ENCODE results near the gene KDM2B. TPM values are rescaled to one million over a fixed set of nuclear protein-coding genes. Genes with fewer than 3 reads are reported as not detected.
A peak's percentile ranks its signal among the peaks of the same experiment; 100 is the strongest.

The KDM2B gene
- 18.8 and 22.7 TPM in 2 replicates for total RNA-seq
- 13.6 and 18.9 TPM in 2 replicates for polyA plus RNA-seq

DNA sequence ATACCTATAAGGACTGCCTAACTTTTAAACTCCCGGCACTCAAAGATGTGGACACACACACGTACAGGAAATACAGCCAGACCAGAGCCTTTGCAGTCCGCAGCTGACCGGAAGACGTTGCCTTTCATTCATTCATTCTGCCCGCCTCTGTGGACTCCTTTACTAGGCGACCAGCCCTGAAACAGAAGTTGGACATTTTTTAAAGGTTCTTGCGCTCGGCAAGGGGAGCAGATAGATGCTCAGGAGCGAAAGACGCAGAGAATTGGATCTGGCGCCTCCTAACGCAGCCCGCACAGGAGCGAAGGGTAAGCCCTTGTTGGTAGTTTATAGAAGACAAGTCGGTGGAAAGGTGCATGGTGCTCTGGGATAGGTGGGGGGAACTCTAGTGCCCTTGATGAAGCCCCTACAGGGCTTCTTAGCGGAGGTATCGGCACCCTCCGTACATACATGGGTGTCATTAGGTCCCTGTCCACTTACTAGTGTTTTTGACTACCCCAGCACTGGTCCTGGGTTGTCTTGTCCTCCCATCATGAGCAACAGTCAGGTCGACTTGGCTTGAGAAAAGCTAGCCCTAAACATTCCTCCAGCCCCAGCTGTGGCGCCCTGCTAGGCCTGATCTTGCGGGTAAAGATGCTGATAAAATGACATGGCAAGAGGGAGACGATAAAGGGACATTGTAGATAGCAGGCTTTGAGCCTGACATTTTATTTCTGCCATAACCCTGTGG, at the start of gene KDM2B:
TSS of gene KDM2B (minus strand) at position 65 of the 727 bp plus-strand sequence. CDS start 112 bp downstream, outside the sequence.
- WGBS (ENCODE audit: low lambda C conversion rate, missing lambda C conversion rate): 13% methylated on average over 23 of the region's 23 CpGs
- no peaks in the 10 kb centered on the region for H4K20me1 ChIP-seq (ENCODE audit: insufficient read depth, poor library complexity, severe bottlenecking)
- H3K4me1 ChIP-seq (ENCODE audit: insufficient read depth): peaks cover 31% of the 10 kb centered on the region
- H3K9me2 ChIP-seq (replicated peaks; ENCODE audit: insufficient read depth): no peaks in the 10 kb centered on the region
- H3K27ac ChIP-seq: peak within 1 kb of the TSS; percentile 81
- DNase-seq (ENCODE audit: low spot score): peak; percentile 50
- no peaks in the 10 kb centered on the region for H3K27me3 ChIP-seq
- peak within 1 kb of the TSS; percentile 98 for H3K4me2 ChIP-seq
- no peaks in the 10 kb centered on the region for H3K79me2 ChIP-seq
- peak within 1 kb of the TSS; percentile 62 for H3K4me3 ChIP-seq
- no peaks in the 10 kb centered on the region for H3K9me3 ChIP-seq (ENCODE audit: low read depth)
- no peaks in the 10 kb centered on the region for H3K36me3 ChIP-seq (replicated peaks; ENCODE audit: insufficient read depth, low read depth)
- no peak for TF ChIP-seq EZH2 (IDR thresholded peaks at IDR 0.05; ENCODE audit: borderline replicate concordance)
- TF ChIP-seq, protein P1, sequence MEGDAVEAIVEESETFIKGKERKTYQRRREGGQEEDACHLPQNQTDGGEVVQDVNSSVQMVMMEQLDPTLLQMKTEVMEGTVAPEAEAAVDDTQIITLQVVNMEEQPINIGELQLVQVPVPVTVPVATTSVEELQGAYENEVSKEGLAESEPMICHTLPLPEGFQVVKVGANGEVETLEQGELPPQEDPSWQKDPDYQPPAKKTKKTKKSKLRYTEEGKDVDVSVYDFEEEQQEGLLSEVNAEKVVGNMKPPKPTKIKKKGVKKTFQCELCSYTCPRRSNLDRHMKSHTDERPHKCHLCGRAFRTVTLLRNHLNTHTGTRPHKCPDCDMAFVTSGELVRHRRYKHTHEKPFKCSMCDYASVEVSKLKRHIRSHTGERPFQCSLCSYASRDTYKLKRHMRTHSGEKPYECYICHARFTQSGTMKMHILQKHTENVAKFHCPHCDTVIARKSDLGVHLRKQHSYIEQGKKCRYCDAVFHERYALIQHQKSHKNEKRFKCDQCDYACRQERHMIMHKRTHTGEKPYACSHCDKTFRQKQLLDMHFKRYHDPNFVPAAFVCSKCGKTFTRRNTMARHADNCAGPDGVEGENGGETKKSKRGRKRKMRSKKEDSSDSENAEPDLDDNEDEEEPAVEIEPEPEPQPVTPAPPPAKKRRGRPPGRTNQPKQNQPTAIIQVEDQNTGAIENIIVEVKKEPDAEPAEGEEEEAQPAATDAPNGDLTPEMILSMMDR (IDR thresholded peaks at IDR 0.05; ENCODE audit: poor library complexity): no peak
- no peak for TF ChIP-seq EZH2phosphoT487 (IDR thresholded peaks at IDR 0.05; ENCODE audit: low read depth, severe bottlenecking, unreplicated experiment)
- H2AFZ ChIP-seq: peak within 1 kb of the TSS; percentile 78

DNA sequence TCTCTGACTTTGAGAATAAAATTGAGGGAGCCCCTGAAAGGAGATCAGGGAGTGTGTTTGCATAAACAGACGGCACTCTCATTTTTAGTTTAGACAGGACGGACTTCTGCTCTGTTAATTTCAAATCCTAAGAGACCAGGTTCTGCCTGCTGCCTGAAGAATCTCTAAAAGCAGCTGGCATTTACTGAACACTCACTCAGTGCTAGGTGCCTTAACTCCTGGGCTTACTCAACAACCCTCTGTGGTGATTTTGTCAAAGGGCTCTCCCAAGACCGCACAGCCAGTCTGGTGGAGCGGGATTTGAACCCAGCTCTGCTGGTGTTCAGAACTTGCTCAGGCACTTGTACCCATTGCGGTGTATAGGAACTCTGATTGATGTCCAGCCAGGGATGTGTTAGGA, 47.7 kb upstream of the KDM2B start:
- TF ChIP-seq EZH2 (IDR thresholded peaks at IDR 0.05; ENCODE audit: borderline replicate concordance) (no peak), EZH2phosphoT487 (IDR thresholded peaks at IDR 0.05; ENCODE audit: low read depth, severe bottlenecking, unreplicated experiment) (no peak)
- TF ChIP-seq, protein P1 (IDR thresholded peaks at IDR 0.05; ENCODE audit: poor library complexity): no peak
- Histone ChIP-seq H3K36me3 (replicated peaks; ENCODE audit: insufficient read depth, low read depth) (no peaks in the 10 kb centered on the region), H3K4me1 (ENCODE audit: insufficient read depth) (peaks cover 39% of the 10 kb centered on the region), H3K27me3 (no peaks in the 10 kb centered on the region), H3K4me3 (no peak overlapping the region), H2AFZ (no peak overlapping the region), H3K27ac (peak overlapping the region; percentile 99), H3K79me2 (peaks cover 45% of the 10 kb centered on the region), H4K20me1 (ENCODE audit: insufficient read depth, poor library complexity, severe bottlenecking) (no peaks in the 10 kb centered on the region), H3K4me2 (peak overlapping the region; percentile 98), H3K9me3 (ENCODE audit: low read depth) (no peaks in the 10 kb centered on the region), H3K9me2 (replicated peaks; ENCODE audit: insufficient read depth) (no peaks in the 10 kb centered on the region)
- DNase-seq (ENCODE audit: low spot score): no peak
- 81% methylated on average over 5 of the region's 5 CpGs for WGBS (ENCODE audit: low lambda C conversion rate, missing lambda C conversion rate)

- Histone ChIP-seq H3K4me1 (ENCODE audit: insufficient read depth) (peaks cover 34% of the 10 kb centered on the region), H3K9me2 (replicated peaks; ENCODE audit: insufficient read depth) (no peaks in the 10 kb centered on the region), H3K79me2 (peaks cover 45% of the 10 kb centered on the region), H3K9me3 (ENCODE audit: low read depth) (no peaks in the 10 kb centered on the region), H3K4me3 (peak overlapping the region; percentile 93), H4K20me1 (ENCODE audit: insufficient read depth, poor library complexity, severe bottlenecking) (no peaks in the 10 kb centered on the region), H3K27ac (peak overlapping the region; percentile 99), H3K4me2 (peak overlapping the region; percentile 98), H3K27me3 (no peaks in the 10 kb centered on the region), H2AFZ (peak overlapping the region; percentile 84), H3K36me3 (replicated peaks; ENCODE audit: insufficient read depth, low read depth) (no peaks in the 10 kb centered on the region)
- WGBS (ENCODE audit: low lambda C conversion rate, missing lambda C conversion rate): 39% methylated on average over 8 of the region's 8 CpGs
- TF ChIP-seq EZH2 (IDR thresholded peaks at IDR 0.05; ENCODE audit: borderline replicate concordance) (no peak), EZH2phosphoT487 (IDR thresholded peaks at IDR 0.05; ENCODE audit: low read depth, severe bottlenecking, unreplicated experiment) (no peak)
- peak; percentile 74 for DNase-seq (ENCODE audit: low spot score)
Measured at GRCh38 chr12:121628037-121628436, 47.2 kb upstream of the KDM2B start.
